GM19240 (cell line): Measurements from ENCODE around the gene KCNJ16.

Experiments
- DNase-seq: peaks from one replicate; pipeline ENCODE4 v3.0.0; 2011; ENCODE audit warnings: low spot score; ENCODE audit not compliant: insufficient read length

The KCNJ16 gene

DNA sequence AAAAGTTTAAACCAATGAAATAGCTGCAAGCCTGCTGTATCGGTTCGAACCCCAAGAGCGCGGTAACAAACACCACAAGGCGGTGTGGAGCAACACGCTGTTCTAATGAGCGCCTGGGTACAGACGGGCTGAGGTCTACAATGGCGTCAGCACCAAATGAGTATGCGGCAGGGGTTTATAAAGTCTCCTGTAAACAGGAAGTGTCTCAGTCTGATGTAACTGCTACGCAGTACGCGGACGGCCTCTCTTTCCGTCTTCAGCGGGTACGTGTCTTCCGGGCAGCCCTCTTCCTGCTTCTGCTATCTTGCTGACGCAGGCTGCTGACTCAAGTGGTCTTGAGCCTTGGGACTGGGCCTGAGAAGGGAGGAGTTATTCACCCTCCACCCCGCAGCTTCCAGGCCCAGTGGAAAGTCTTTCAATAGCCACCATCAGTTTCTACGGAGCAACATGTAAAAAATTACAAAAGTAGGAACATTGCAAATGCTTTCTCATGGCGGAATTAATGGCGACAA is 53.8 kb downstream of the KCNJ16 start:
- DNase-seq = no peak

DNA sequence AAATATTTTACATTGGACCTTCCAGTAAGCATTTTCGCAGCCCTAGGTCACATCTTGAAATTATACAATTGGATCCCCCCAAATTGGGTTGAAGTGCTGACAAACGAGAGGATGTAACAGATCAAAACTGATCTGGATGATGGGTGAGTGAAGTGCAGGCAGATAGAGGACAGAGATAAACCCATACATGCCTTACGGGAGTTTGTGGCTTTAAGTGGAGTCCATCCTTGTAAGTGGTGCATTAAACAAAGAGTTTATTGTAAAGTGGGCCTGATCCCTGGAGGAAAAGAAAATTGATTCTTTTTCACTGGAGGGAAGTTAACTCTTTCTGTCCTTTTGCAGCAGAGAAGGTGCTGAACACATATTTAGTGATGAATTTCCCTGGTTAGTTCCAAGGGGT is 55.3 kb downstream of the KCNJ16 start:
- DNase-seq = no peak

DNA sequence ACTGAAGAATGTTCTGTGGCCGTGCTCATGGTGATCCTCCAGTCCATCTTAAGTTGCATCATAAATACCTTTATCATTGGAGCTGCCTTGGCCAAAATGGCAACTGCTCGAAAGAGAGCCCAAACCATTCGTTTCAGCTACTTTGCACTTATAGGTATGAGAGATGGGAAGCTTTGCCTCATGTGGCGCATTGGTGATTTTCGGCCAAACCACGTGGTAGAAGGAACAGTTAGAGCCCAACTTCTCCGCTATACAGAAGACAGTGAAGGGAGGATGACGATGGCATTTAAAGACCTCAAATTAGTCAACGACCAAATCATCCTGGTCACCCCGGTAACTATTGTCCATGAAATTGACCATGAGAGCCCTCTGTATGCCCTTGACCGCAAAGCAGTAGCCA is 57.5 kb downstream of the KCNJ16 start:
- no peak for DNase-seq

DNA sequence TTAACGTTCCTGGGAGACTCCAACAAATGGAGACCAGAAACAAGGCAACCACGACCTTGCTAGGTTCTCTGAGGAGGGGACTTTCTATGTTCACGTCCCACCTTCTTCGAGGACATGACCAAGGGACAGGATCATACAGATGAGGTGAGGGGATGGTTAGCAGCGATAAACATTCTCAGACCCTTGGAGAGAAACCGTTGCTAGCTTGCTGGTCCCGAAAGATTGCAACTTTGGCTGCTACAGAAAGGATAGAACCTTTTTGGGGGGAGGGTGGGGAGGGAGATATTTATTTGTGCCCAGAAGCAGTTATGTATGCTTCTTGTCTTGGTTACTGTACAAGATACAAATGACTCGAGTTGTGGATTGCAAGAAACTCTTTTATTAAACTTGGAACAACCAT is 59.0 kb downstream of the KCNJ16 start:
- DNase-seq = no peak

DNA sequence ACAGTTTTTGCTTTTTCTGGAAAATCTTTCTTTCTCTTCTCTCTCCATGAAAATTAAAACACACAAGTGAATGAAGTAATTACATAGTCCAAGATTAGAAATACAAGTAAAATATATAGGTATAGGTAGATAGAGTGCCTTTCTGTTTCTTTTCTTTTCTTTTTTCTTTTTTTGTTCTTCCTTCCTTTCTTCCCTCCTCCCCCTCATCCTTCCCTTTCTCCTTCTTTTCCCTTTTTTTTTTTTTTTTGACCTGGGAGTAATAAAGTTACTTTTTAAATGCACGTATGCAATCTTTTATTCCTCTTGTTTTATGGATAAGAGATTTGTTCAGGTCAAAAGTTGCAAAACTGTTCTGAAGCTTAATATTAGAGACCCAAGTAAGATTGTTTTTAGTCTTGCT is 59.8 kb downstream of the KCNJ16 start:
- no peak for DNase-seq

DNA sequence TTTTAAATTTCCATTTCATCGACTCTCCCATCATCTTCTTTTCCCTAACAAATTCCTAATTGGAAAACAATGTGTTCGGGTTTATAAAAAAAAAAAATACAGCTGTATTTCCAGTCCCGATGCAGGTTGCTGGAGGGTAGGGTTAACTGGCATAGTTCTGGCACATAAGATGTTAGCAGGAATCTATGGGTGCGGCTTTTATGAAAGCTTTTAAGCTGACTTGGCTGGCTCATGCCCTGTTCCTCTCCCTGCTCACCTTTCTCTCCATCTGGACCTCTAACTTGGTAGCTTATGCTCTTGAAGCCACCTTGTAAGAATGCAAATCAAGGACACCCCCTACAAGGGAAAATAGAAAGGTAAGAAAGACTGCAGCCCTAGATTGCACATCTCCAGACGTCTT is 61.1 kb downstream of the KCNJ16 start:
- no peak for DNase-seq

DNA sequence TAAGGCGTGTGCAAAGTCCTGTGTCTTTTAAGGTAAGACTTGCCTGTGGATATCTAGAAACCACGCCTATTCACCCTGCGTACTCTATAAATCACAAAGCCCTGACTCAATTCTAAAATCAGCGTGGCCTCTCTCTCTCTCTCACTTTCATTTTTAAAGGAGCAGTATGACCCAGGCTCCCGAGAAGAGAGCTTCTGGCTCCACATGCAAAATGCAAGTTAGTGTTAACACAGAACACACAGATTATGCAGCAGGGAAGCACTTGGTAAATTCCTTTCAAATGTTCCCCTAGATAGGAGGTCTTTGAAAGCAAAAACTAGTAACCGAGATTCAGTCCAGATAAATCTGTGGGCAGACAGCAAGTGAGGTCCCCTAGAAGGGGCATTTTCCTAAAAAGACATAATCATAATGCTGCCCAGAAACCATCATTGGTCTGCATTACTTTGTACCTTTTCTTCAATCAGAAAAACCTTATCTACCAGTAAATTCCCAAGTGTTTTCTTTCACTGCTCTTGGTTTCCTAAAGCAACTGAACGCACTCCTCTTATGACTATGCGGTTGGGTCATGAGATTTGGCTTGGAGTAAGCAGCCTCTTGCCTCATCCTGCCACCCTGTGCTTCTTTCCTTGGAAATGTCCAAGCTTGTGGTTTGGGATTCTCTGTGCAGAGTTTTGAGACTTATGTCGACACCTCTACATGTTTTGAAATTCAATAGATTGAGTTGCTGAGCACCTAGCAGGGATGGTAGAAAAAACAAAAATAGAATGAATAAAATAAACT is 62.6 kb downstream of the KCNJ16 start:
- peak; percentile 43 for DNase-seq

DNA sequence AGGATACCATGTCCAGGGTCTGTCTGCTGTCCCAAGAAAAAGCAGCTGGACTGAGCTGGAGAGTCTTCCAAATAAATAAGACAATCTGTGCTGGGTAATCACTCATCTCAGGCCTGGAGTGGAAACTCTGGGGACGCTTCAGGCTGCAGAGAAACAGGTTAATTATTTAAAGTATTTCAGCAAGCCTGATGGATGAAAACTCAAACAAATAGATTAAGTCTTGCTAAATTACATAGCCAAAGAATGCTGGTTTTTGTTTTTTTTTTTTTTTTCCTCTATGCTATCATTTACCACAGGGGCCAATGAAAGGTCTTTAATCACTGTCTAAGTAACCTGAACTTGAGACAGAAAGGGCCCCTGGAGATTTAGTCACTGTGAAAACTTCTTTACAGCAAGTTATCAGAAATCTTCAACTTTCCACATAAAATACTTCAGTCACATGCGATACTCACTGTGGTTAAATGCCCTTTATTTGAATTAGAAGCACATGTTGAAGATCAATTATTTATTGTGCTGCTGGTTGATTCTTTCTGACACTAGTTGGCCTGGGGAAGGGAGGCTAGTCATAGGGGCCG is 63.4 kb downstream of the KCNJ16 start:
- DNase-seq = no peak

DNA sequence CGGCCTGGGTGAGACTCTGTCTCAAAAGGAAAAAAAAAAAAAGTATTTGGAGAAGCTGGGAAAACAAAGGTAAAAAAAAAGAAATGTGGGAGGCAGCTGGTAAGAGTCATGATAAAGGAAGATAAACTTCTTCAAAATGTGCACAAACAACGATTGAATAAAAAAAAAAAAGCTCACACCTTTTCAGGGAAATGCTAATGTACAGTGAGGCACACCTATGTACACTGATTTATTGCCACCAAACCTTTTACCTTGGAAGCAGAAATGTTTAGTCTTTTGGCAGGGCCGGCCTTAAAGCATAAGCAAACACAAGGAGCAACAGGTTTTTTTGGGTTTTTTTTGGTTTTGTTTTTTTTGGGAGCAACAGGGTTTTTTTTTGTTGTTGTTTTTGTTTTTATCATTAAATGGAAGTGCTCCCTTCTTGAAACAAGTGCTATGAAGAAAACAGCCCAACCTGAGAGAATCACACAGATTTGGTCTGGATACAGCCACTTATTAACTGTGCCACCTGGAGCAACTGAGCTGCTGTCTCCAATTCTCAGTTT is 64.5 kb downstream of the KCNJ16 start:
- no peak for DNase-seq

DNA sequence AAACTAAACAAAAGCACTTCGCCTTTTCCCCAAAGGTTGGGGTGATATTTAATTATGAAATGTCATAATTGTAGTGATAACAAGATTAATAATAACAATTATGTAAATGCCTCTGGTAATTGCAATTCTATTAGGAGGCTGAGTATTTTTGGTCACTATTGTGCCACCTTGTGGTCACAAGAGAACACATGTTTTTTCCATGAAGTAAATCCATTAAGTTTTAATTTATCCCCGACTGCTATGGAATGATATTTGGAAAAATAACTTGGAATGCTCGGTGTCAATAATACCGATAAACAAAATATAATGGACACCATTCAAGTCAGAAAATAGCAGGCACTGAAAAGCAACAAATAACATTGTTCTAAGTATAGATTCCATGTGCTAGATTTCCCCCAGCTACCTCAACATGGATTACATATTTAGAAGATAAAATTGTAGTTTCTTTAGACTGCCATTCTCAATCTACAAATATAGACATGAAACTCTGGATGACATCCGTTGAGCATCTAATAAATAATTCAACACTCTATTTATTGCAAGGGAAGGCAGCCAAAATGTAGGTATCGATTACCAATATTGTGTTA is 69.3 kb downstream of the KCNJ16 start:
- no peak for DNase-seq

DNA sequence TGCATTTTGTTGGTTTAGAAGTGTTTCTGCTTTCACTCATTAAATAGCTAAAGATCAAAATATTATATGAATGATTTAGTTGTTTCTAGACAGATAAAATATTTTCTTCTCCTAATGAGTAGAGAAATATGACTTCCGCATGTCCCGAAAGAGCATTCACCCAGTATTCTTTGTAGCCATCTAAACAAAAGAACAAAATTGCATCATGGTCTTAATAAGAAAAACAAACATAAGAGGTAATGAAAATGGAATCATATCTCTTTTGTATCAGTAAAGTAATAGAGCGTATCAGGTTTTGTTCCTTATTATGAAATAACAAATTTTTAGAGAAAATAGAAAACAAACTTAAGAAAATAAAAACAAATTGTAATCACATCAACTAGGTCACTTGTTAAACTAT is 78.2 kb downstream of the KCNJ16 start:
- no peak for DNase-seq

DNA sequence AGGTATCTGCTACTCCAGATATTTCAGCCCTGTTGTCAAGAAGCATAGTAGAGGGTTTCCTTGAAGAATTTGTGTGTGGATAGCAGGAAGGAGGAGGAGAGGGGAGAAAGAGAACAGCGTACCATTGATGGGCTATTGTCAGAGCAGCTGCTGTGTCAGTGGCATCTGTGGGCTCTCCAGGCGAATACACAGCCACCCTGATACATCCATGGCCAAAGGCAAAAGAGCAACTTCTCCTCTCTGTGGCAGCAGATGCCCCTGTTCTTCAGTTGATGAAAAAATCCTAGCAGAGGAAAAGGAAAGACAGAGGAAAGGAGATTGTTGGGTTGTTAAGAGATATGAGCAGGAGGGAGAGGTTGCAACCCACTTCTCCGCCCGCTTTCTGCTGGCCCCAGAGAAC is 82.1 kb downstream of the KCNJ16 start:
- no peak for DNase-seq

DNA sequence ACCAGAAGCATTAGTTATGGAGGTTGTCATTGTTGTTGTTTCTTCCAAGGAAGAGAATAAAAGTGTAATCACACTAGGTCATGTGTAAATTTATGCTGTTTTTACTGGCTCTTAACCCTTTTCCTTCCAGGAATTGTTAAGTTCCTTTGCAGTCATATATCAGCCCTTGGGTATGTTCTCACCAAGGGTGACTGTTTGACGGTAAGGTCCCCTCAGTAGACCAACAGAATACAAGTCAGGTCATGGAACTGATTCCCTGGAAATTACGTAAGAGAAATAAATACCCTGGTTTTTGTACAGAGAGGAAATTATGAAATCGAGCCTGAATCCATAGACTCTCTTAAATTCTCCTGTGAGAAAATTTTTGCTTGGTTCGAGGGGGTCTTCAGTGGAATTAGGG is 83.2 kb downstream of the KCNJ16 start:
- no peak for DNase-seq

DNA sequence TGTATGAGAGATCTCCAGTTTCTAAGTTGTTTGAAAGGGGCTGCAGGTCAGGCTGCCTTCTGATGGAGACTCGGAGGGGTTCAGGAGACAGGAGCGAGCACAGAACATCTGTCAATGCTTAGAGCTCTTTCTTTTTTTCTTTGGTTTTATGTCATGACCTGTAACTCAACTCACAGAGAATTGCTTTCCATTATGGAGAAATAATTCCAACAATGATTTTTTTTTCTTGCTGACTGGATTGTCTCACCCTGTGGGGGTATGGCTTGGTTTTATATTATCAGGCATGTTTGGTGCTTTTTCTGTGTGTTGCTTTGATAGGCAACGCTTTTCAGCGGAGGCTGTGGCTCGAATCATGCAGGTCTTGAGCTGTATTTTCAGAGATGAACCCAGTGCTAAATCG is 83.6 kb downstream of the KCNJ16 start:
- no peak for DNase-seq

DNA sequence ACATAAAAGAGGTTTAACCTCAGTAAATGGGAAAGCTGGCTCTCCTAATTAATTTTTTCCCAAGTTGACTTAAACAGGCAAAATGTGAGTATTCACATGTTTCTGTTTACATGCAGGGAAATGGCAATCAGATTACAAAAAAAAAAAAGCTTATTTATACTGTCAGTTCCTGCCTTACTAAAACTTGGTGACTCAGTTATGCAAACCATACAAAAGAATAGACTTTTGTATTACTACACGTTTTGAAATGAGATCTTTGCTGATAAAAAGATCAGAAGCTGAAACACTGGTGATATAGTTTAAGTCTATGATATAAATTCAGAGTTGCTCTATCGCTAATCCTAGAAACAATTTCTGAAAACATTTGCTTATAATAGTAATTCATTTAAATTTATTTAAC is 85.0 kb downstream of the KCNJ16 start:
- no peak for DNase-seq

DNA sequence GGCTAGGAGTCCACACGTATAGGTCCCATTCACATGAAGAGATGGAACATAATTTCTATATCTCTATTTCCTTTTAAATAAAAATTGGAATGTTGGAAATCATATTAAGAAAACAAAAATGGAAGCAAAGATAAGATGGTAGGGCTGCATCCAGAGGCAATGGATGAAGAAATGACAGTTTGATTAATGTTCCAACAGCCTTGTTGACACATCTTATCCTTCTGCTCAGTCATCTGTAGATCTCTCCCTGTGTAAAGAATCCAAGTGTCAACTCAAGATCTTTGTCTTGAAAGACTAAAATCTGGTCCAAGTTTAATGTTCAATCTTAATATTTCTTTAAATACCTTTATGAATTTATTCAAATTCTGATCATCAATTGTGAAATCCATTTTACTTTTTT is 86.5 kb downstream of the KCNJ16 start:
- DNase-seq = no peak

DNA sequence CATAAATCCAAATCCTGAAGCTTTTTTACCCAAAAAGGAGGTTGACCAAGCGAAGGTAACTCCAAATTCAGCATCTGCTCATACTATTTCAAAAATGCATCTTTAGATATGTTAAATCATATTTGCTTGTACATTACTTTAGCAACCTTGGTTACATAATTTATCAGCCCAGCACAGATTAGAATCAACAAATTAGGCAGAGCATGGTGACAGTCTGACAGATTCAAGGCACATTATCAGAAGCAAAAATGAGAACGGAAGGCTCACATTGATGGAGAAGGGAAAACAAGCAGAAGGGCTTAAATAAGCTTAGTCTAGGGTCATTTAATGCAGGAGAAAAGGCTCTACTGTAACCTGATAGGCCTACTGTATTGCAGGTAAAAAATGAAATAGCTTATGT is 90.4 kb downstream of the KCNJ16 start:
- no peak for DNase-seq

DNA sequence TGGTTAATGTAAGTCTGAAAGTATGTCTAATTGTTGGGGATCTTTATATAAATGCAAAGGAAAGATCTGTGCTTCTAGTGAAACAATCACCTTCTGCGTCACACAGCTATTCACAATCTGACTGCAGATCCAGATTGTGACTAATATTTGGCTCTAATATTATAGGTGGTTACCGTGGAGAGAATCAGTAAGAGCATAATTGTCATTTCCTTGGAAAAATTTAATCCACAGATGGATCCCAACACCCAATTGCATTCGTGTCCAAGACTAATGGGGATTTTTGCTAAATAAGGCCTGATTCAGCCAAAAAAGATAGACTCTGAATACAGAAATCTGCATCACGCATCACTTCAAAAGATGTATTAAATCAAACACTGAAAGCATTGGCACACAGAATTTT is 91.6 kb downstream of the KCNJ16 start:
- no peak for DNase-seq

DNA sequence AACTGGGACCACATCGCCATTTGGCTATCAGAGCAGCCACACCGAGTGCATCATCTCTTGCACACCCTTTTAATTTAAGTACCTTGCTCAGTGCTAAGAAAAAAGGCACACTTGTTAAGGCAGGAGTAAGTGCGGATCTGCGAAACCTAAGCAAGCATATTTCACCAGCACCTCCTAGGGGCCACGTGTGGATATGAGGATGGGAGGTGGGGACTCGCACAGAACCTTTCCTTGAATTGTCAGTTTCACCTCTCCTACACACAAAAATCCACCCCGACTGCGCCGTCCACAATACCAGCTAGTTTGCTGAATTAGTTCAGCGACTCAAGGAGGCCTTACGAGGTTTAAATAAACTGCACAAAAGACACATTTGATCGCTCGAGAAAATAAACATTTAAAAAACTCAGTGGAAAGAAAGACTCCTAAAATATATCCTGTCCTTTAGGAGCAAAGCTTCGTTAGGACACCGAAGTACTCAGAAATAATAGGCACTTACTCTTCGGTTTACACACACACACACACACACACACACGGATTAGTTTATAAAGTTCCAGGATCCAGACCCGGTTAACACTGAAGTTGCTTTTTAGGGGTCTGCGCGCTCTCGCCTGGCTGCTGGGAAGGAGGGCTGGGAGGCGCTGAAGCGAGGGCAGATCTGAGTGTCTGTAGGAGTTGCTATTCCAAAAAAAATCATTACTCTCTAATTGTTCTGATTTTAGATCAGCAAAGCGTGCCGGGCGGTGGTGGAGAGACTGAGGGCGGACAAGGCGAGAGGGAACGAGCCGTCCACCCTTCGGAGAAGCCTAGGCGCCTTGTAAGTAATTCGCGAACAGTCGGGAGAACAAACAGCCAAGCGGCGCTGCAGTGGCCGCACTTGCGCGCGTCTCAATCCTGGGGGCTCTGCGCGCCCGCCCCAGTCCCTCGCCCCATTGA is 93.3 kb downstream of the KCNJ16 start:
- no peak for DNase-seq

DNA sequence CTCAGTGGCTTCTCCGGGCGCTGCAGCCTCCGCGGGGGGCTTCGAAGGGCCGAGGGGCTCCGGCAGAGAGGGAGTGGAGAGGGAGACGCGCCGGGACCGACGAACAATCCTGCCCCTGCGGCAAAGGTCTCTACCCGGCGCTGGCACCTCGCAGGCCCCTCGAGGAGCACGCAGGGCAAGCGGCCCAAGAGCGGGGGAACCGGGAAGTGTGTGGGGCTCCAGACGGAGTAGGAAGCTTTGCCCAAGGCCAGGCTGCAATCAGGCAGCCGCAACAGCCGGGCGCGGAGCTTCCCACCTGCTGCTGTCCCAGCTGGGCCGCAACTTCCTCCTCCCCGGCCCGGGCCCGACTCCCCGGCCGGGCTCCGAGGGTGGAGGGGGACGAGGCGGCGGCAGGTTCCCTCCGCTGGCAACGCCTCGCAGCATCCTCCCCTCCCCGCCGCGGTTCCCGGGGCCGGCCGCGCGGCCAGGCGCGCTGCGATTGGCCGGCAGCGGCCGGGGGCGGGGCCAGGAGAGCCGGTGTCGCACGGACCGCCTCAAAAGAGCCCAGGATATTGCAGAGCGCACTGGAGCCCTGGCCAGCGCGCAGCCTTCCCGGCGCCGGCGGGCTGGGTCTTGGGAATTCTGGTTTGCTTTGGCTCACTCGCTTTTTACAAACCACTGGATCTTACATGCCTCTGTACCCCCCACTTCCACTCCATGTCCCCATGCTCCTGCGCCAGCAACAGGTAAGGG is 94.1 kb downstream of the KCNJ16 start, which contains the start of gene KCNJ2:
Gene KCNJ2, plus strand, starts transcription at position 556 of the 732 bp plus-strand sequence. CDS start 5,508 bp downstream, outside the sequence.
- DNase-seq = peak; percentile 23
